H9 (cell line): ENCODE data around the gene LGALS4. TPM values are rescaled to one million over a fixed set of nuclear protein-coding genes. Genes with fewer than 3 reads are reported as not detected.
"Not testable (repeated sequence)": the region's sequence is repeated elsewhere in the genome, so short reads cannot be mapped to it uniquely, and the experiment has no call there.

Source experiments
- DNase-seq: peaks from one replicate; pipeline ENCODE4 v3.0.0-alpha.2; 2017
- H2AFZ ChIP-seq: one replicate; pipeline ENCODE4 v1.6.1; 2013; ENCODE audit warnings: mild to moderate bottlenecking, low read length, control low read depth, moderate library complexity
- H2AK5ac ChIP-seq: 2 replicates; pipeline ENCODE4 v1.6.1; 2013; ENCODE audit warnings: low read length, control low read depth, mixed read lengths; ENCODE audit not compliant: insufficient read length
- H2BK120ac ChIP-seq: one replicate; pipeline ENCODE4 v1.6.1; 2013; ENCODE audit warnings: low read depth, mild to moderate bottlenecking, low read length, control low read depth, inconsistent platforms; ENCODE audit not compliant: poor library complexity, severe bottlenecking
- H2BK12ac ChIP-seq: 2 replicates; pipeline ENCODE4 v1.6.1; 2013; ENCODE audit warnings: low read length, control low read depth, mixed read lengths, low read depth; ENCODE audit not compliant: insufficient read length
- H2BK15ac ChIP-seq: 2 replicates; pipeline ENCODE4 v1.6.1; 2013; ENCODE audit warnings: low read depth, low read length, control low read depth
- H2BK20ac ChIP-seq: one replicate; pipeline ENCODE4 v1.6.1; 2013; ENCODE audit warnings: low read depth, mild to moderate bottlenecking, low read length, control low read depth, inconsistent platforms; ENCODE audit not compliant: poor library complexity, severe bottlenecking
- H2BK5ac ChIP-seq: 2 replicates; pipeline ENCODE4 v1.6.1; 2013; ENCODE audit warnings: low read length, control low read depth, mixed read lengths; ENCODE audit not compliant: insufficient read length
- H3K14ac ChIP-seq: 2 replicates; pipeline ENCODE4 v1.6.1; 2013; ENCODE audit warnings: low read length, control low read depth; ENCODE audit not compliant: insufficient read depth
- H3K18ac ChIP-seq: 2 replicates; pipeline ENCODE4 v1.6.1; 2013; ENCODE audit warnings: low read depth, mild to moderate bottlenecking, mixed read lengths, low read length, control low read depth; ENCODE audit not compliant: insufficient read length
- H3K23ac ChIP-seq: 2 replicates; pipeline ENCODE4 v1.6.1; 2013; ENCODE audit warnings: low read length, control low read depth, mixed read lengths, low read depth; ENCODE audit not compliant: insufficient read length
- H3K23me2 ChIP-seq: 2 replicates; pipeline ENCODE4 v1.6.1; 2013; ENCODE audit warnings: low read depth, mild to moderate bottlenecking, mixed read lengths, low read length, control low read depth; ENCODE audit not compliant: insufficient read length, poor library complexity, severe bottlenecking
- H3K27ac ChIP-seq: 2 replicates; pipeline ENCODE4 v1.5.1; 2013; ENCODE audit warnings: low read length, control low read depth, mixed read lengths, low read depth; ENCODE audit not compliant: insufficient read length
- H3K27me3 ChIP-seq: 2 replicates; pipeline ENCODE4 v1.6.1; 2013; ENCODE audit warnings: low read length, control low read depth, inconsistent platforms; ENCODE audit not compliant: insufficient read depth
- H3K4ac ChIP-seq: 2 replicates; pipeline ENCODE4 v1.6.1; 2013; ENCODE audit warnings: low read depth, mild to moderate bottlenecking, control low read depth, inconsistent platforms, low read length, moderate library complexity
- H3K4me1 ChIP-seq: 2 replicates; pipeline ENCODE4 v1.6.1; 2013; ENCODE audit warnings: low read length, control low read depth, inconsistent platforms; ENCODE audit not compliant: insufficient read depth
- H3K4me2 ChIP-seq: 2 replicates; pipeline ENCODE4 v1.6.1; 2013; ENCODE audit warnings: low read length, control low read depth, mixed read lengths; ENCODE audit not compliant: insufficient read length, insufficient read depth
- H3K56ac ChIP-seq: 2 replicates; pipeline ENCODE4 v1.6.1; 2013; ENCODE audit warnings: low read depth, mild to moderate bottlenecking, mixed read lengths, low read length, control low read depth; ENCODE audit not compliant: insufficient read length
- H3K79me1 ChIP-seq: 2 replicates; pipeline ENCODE4 v1.6.1; 2013; ENCODE audit warnings: low read depth, mild to moderate bottlenecking, moderate library complexity, low read length, control low read depth, inconsistent platforms; ENCODE audit not compliant: insufficient read depth, poor library complexity, severe bottlenecking
- H3K79me2 ChIP-seq: 2 replicates; pipeline ENCODE4 v1.6.1; 2013; ENCODE audit warnings: low read length, control low read depth, inconsistent platforms; ENCODE audit not compliant: insufficient read depth
- H3K9ac ChIP-seq: 2 replicates; pipeline ENCODE4 v1.6.1; 2013; ENCODE audit warnings: low read length, control low read depth, mixed read lengths; ENCODE audit not compliant: insufficient read length; ENCODE audit errors: extremely low read depth
- H3K9me3 ChIP-seq: one replicate; pipeline ENCODE4 v1.6.1; 2013; ENCODE audit warnings: low read depth, low read length, inconsistent platforms; ENCODE audit not compliant: control insufficient read depth
- H3T11ph ChIP-seq: one replicate; pipeline ENCODE4 v1.6.1; 2013; ENCODE audit warnings: mild to moderate bottlenecking, low read length, control low read depth, inconsistent platforms
- H4K20me1 ChIP-seq: one replicate; pipeline ENCODE4 v1.6.1; 2013; ENCODE audit not compliant: control insufficient read depth, insufficient read length, insufficient read depth
- H4K5ac ChIP-seq: 2 replicates; pipeline ENCODE4 v1.6.1; 2013; ENCODE audit warnings: low read depth, mild to moderate bottlenecking, mixed read lengths, low read length, control low read depth; ENCODE audit not compliant: insufficient read length
- H4K8ac ChIP-seq: replicated peaks from 2 replicates; pipeline ENCODE4 v1.6.1; 2013; ENCODE audit warnings: low read length, control low read depth, mixed read lengths, low read depth; ENCODE audit not compliant: insufficient read length
- H4K91ac ChIP-seq: 2 replicates; pipeline ENCODE4 v1.6.1; 2013; ENCODE audit warnings: low read depth, mild to moderate bottlenecking, moderate library complexity, mixed read lengths, low read length, control low read depth; ENCODE audit not compliant: insufficient read length
- H3K27ac Mint-ChIP-seq, 3 experiments: 2 replicates in 2 of 3; 3 replicates in 1 of 3; pipeline ENCODE4 v1.8.0; 2020 to 2021; ENCODE audit warnings: mixed read lengths in 3 of 3, mild to moderate bottlenecking in 1 of 3, moderate library complexity in 1 of 3
- H3K27me3 Mint-ChIP-seq: 2 replicates; pipeline ENCODE4 v1.8.0; 2021; ENCODE audit warnings: low read depth, mild to moderate bottlenecking, moderate library complexity, mixed read lengths
- H3K36me3 Mint-ChIP-seq, 3 experiments: 2 replicates in 2 of 3; 3 replicates in 1 of 3; pipeline ENCODE4 v1.8.0; 2020 to 2021; ENCODE audit warnings: low read depth in 3 of 3, mixed read lengths in 3 of 3; ENCODE audit not compliant: insufficient read depth in 1 of 3
- H3K4me1 Mint-ChIP-seq, 2 experiments: 2 replicates each; pipeline ENCODE4 v1.8.0; 2020; ENCODE audit warnings: mixed read lengths in 2 of 2
- H3K4me3 Mint-ChIP-seq, 2 experiments: 2 replicates in 1 of 2; 3 replicates in 1 of 2; pipeline ENCODE4 v1.8.0; 2020 to 2021; ENCODE audit warnings: mild to moderate bottlenecking in 2 of 2, mixed read lengths in 2 of 2, moderate library complexity in 1 of 2
- H3K9me3 Mint-ChIP-seq, 2 experiments: 2 replicates in 1 of 2; 3 replicates in 1 of 2; pipeline ENCODE4 v1.8.0; 2020; ENCODE audit warnings: mild to moderate bottlenecking in 2 of 2, mixed read lengths in 2 of 2, moderate library complexity in 1 of 2
- WGBS: extraction: QIAGEN DNeasy Blood & Tissue Kit; methylation state at CpG from one replicate; pipeline ENCODE4 v1.1.7; 2013; ENCODE audit warnings: missing lambda C conversion rate, low lambda C conversion rate, mixed read lengths; ENCODE audit not compliant: insufficient read length; ENCODE audit errors: extremely low coverage; 5-methylcytosine and 5-hydroxymethylcytosine counted together
- total RNA-seq: library from RNA; stranded (reverse); gene quantifications from 2 replicates; pipeline ENCODE4 v1.2.1, GENCODE V29; 2021

LGALS4 gene
- total RNA-seq, 1 experiment from 2014 or later, result 0.68 TPM

DNA sequence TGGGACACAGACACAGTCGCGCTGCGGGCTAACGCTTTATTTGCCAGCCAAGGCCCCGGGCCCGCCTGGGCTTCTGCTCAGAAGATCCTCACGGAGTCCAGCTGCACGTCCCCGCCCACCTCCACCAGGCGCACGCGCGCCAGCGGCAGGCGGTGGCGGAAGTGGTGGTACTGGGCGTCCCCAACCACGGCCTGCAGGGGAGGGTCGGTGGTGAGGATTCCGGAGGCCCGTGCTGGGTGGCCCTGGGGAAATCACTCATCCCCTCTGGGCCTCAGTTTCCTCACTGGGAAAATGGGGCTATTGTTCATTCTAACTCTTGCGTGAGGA is 41.8 kb downstream of the LGALS4 start:
- not testable (repeated sequence) for H3K79me2 ChIP-seq, H3K4me1 ChIP-seq, H2AK5ac ChIP-seq, H3K9me3 Mint-ChIP-seq, DNase-seq, H4K5ac ChIP-seq, H3K4me2 ChIP-seq, H2BK15ac ChIP-seq, H3K27me3 Mint-ChIP-seq, H3K9ac ChIP-seq, H4K8ac ChIP-seq, H3T11ph ChIP-seq, H3K56ac ChIP-seq, H3K23ac ChIP-seq, H2BK5ac ChIP-seq, H3K4me3 Mint-ChIP-seq, H3K79me1 ChIP-seq, H2BK12ac ChIP-seq, H3K27ac ChIP-seq, H3K23me2 ChIP-seq, H4K91ac ChIP-seq, H3K36me3 Mint-ChIP-seq, H3K4ac ChIP-seq, H2BK120ac ChIP-seq, H4K20me1 ChIP-seq, H3K27ac Mint-ChIP-seq, H3K27me3 ChIP-seq, H3K14ac ChIP-seq, H3K9me3 ChIP-seq, H2AFZ ChIP-seq, H2BK20ac ChIP-seq, H3K4me1 Mint-ChIP-seq, H3K18ac ChIP-seq
- WGBS, result no CpG with 5 or more reads among the region's 22 CpGs

DNA sequence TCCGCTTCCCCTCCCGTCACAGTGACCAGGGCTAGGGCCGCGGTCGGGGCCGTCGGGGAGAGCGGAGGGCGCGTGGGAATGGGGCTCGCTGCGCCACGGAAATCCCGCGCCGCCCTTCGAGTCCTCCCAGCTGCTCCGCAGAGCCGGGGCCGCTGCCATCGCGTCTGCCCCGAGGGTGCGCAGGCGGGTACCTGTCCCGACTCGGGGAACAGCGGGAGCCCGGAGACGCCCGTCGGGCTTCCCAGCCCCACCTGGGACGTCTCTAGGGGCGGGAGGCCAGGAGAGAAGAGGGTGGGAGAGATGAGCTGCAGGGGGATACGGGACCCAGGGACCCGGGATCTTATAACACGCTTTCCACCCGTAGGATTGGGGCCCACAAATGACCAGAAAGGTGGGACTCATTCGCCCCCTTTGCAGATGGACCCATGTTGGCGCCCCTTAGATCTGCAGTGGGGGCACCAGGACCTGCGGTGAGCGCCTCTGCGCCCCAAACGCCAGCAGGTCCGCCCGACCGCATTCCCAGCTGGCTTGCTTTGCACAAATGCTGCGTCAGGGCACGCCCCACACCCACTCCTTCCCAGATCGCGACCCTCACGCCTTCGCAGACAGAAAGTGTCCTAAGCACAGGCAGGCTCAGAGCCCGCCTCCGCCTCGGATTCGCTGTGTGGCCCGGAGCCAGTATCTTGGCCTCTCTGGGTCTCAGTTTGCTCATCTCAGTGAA is 42.4 kb downstream of the LGALS4 start:
- not testable (repeated sequence) for H2BK20ac ChIP-seq

More for the DNA sequence above, 42.4 kb downstream of the LGALS4 start:
- not testable (repeated sequence) for H3K56ac ChIP-seq, H3K27me3 Mint-ChIP-seq, H4K5ac ChIP-seq, H3K4me1 ChIP-seq, H4K8ac ChIP-seq, H3K27ac Mint-ChIP-seq, H4K91ac ChIP-seq, H4K20me1 ChIP-seq, H3K9me3 ChIP-seq, H3K4ac ChIP-seq, H3K4me3 Mint-ChIP-seq, H2AK5ac ChIP-seq, H3K23ac ChIP-seq, DNase-seq, H3K4me1 Mint-ChIP-seq, H3K9ac ChIP-seq, H2BK15ac ChIP-seq, H2BK120ac ChIP-seq, H3K79me1 ChIP-seq, H2AFZ ChIP-seq, H3K18ac ChIP-seq, H2BK5ac ChIP-seq, H3K9me3 Mint-ChIP-seq, H3K36me3 Mint-ChIP-seq, H3K27ac ChIP-seq, H3K23me2 ChIP-seq, H3K79me2 ChIP-seq, H3K27me3 ChIP-seq, H2BK12ac ChIP-seq, H3K14ac ChIP-seq, H3T11ph ChIP-seq
- H3K4me2 ChIP-seq, result peak overlapping the region; percentile 17
- whole genome bisulfite sequencing, result no CpG with 5 or more reads among the region's 58 CpGs
